Activated naive CD4-positive, alpha-beta T cell treated with Interleukin-2 at 50 U/mL for 16 hours (primary cell): ENCODE results near the gene SFT2D2.
"Not testable (repeated sequence)": the region's sequence is repeated elsewhere in the genome, so short reads cannot be mapped to it uniquely, and the experiment has no call there.

Experiments used
- DNase-seq: peaks from one replicate; pipeline ENCODE4 v3.0.0-alpha.2; 2020

The SFT2D2 gene

DNA sequence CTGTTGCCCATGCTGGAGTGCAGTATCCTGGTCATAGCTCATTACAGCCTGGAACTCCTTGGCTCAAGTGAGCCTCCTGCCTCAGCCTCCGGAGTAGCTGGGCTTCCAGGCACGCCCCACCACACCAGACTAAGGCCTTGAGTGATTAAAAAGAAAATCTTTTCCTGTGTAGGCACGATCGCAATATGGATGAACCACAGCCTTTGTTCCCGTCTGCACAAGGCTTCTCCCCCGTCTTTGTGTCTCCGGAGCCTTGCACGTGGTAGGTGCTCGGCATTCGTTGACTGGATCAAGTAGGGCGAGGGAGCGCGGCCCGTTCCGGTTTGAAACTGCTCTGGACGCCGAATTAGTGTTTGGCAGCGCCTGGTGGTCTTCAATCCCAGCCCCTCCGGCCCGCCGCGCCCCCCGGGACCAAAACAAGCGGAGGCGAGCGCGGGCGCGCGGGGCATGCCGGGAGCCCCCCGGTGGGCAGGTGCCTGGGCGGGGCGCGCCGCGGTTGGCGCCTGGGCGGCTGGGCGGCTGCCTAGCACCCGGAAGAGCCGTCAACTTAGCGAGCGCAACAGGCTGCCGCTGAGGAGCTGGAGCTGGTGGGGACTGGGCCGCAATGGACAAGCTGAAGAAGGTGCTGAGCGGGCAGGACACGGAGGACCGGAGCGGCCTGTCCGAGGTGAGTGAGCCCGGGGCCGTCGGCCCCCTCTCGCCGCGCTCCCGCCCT, at the start of gene SFT2D2:
Gene SFT2D2 (plus strand): TSS at position 529 of the 715 bp plus-strand sequence. CDS start 76 bp downstream, at position 605.
- peak; percentile 81 for DNase-seq

DNA sequence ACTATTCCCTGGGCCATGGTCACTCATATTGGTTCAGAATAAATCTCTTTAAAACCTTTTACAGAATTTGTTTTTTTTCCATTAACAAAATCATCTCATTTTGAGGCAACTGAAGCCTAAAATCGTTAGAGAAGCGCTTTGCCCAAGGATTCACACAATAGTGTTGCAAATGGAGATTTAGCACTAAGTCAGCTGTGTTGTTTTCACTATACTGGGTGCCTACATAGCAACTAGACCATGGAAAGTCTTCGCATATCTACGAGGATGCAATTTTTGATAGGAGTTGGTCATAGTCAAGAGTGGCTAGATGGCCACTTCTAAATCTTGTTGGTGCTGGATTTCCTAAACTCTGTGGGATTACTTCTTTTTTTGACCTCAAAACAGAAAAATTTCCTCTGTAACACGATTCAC, 47.6 kb upstream of the SFT2D2 start:
- no peak for DNase-seq

DNA sequence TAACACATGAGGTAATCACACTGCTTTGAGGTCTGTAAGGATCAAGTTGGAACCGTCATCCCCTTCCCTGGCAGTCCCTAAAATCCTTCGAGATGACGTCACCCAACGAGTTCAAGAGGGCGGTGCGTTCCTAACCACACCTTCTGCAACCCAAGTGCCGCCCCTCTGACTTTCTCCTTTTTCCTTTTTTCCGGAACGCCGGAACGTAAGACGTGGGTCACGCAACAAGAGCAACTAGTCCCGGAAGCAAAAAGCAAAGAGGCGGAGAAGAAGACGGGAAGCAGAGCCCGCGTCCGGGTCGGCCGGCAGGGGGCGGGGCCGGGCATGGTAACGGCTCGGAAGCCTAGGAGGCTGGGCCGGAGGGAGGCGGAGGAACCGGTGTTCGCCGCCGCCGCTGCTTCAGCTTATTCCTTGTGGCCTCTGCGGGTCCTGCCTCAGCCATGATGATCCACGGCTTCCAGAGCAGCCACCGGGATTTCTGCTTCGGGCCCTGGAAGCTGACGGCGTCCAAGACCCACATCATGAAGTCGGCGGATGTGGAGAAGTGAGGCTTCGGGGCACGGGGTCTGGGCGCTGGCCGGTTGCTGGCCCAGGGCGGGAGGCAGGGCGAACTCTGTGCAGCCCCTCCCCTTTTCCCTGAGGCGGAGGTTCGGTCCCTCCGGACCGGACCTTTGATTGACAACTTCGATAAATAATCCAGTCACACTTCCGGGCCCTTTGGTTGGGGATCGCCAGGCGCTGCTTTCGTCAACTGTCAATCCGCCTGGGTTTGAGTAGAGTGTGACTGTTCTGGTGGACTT, 47.0 kb upstream of the SFT2D2 start, which contains the start of gene TIPRL:
Gene TIPRL (plus strand): TSS at position 325 of the 800 bp plus-strand sequence. CDS start 116 bp downstream, at position 441.
- peak; percentile 95 for DNase-seq

DNA sequence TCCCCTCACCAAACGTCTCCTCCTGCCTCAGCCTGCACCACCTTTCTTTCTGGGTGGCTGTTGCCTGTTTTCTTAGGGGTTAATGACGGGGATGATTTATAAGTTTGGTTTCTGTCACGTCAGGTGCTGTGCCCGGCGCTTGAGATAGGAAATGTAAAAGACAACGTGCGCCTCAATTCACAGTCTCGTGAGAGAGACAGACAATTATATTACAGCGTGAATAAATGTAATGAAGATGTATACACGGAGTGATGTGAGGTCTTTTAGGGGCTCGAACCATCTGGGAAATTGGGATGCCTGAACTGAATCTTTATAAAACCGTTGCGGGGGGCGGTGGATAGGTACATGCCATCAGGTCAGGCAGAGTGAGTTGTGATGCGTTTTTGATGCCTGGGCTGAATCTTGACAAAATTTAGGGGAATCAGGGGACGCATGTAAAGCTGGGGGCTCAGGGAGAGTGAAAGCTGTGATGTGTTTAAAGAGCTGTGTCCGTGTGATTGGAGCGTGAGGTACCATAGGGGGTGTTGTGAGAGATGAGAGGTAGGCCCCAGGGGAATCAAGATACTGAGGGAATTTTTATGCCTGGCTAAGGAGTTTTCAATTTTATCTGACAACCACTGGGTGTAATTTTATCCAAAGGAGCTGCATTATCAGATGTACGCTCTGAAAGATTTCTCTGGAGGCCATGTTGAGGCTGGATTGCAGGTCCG, 46.2 kb upstream of the SFT2D2 start:
- DNase-seq = peak; percentile 3

DNA sequence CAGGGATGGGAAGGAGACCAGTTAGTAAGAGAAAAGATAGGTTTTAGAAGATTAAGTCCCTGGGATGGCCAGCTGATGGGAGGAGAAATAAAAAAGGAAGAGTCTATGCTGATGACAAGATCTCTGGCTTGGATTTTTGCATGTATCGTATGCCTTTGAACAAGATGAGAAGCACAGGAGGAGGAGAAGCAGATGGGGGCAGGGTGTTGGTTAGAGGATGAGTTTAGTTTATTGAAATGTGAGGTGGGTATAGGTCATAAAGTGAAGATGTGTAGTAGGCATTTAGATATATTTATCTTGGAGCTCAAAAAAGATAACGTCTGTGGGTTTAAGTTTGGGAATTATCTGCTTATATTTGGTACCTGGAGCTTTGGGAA, 45.7 kb upstream of the SFT2D2 start:
- no peak for DNase-seq

GRCh38 chr1:168181063-168181720, 44.6 kb upstream of the SFT2D2 start:
- not testable (repeated sequence) for DNase-seq

- no peak for DNase-seq
Measured at GRCh38 chr1:168187177-168187576, 38.6 kb upstream of the SFT2D2 start.

DNA sequence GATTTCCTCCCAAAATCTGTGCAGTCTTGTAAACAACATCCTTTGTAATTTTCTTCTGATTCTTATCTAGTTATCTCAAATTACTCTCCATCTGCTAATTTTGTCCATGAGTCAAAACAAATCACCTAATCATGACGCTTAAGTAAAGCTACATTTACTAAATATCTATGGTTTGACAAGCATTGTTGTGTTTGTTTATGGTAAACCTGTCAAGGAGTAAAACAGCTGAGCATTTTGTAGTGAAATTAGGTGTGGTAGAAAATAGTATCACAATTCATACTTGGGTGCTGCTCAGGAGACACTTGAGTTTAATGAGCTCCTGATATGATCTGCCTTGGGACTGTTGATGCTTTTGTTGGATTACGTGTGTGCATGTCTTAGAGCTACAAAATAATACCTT, 35.4 kb upstream of the SFT2D2 start:
- no peak for DNase-seq

DNA sequence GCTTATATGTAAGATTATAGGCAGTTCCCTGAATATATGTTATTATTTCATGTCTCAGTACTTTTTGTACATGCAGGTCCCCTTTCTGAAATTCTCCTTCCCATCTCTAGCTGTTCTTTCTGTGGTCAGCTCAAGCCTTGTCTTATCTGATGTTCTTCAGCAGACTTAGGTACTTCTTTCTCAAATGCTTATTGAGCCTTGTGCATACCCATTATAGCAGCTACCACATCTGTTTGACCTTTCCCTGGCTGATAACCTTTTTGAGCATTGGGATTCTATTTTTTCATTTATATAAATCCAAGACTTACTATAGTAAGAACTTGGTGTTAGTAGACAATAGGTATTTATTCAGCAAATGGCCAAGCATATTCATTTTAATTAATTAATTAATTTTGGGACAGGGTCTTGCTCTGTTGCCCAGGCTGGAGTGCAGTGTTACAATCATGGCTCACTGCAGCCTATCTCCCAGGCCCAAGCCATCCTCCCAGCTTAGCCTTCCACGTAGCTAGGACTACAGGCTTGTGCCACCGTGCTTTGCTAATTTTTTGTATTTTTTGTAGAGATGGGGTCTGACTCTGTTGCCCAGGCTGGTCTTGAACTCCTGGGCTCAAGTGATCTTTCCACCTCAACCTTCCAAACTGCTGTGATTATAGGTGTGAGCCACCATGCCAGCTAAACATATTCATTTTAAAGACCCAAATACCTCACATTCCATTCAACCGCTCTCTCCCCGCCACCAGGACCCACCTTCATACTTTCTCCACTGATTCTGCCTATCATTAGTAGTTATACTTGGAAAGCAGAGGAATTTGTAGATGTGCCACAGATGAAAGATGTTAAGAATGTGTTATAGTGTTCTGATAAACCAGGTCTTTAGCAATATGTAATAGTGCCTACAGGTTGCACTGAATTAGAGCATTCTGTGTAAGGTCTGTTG, 30.3 kb upstream of the SFT2D2 start:
- no peak for DNase-seq

- DNase-seq = no peak
Measured at GRCh38 chr1:168199056-168199455, 26.7 kb upstream of the SFT2D2 start.

DNA sequence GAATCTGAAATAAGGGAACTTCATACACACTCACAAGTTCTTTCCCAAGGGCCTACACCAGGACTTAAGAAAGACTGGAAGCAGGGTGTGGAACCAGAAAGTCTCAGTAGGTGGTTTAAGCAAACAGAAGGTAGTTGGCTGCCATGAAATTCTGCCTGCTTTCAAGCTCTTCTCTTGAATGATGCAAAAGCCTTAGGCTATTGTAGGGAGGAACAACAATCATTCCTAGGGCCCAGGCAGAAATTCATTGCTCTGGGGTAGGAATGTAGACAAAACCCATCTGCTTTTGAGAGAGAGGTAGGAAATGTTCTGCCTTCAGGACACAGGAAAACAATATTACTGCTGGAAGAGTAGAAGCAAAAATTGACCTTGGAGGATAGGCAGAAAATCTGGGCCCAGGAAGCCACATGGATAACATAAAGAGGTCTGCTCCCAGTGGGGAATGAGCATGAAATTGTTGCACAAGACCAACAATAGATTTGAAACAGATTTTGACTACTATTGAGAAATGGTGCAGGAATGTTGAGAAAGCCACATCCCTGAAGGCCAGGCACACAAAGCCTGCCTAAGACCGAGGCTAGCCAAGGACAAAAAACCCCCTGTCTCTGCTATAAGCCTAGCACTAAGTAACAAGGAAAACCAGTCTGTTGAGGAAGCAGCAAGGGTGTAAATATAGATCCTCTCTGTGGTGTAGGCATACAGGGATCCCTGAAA, 22.7 kb upstream of the SFT2D2 start:
- DNase-seq = no peak

DNA sequence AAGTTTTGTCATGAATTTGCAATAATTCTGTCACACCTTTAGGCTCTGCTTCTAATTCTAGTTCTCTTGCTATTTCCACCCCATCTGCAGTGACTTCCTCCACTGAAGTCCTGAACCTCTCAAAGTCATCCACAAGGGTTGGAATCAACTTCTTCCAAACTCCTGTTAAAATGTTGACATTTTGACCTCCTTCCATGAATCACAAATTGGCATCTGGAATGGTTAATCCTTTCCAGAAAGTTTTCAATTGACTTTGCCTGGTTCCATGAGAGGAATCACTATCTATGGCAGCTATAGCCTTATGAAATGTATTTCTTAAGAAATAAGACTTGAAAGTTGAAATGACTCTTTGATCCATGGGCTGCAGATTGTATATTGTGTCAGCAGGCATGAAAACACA, 19.7 kb upstream of the SFT2D2 start:
- DNase-seq = no peak

- DNase-seq = not testable (repeated sequence)
Measured at GRCh38 chr1:168207673-168208072, 18.1 kb upstream of the SFT2D2 start.

GRCh38 chr1:168210312-168210711, 15.5 kb upstream of the SFT2D2 start:
- no peak for DNase-seq

DNA sequence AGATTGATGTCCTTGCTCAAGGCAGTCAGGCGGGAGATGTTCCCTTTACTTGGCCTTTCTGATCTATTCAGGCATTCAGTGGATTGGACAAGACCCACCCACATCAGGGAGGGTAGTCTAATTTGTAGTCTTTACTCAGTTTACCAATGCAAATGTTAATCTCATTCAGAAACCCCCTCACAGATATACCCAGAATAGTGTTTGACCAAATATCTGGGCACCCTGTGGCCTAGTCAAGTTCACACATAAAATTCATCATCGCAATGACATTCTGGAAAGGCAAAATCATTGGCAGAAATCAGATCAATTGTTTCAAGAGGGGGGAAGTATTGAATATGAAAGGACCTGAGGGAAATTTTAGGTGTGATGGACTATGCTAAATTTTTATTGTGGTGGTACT, 12.5 kb upstream of the SFT2D2 start:
- DNase-seq = no peak

DNA sequence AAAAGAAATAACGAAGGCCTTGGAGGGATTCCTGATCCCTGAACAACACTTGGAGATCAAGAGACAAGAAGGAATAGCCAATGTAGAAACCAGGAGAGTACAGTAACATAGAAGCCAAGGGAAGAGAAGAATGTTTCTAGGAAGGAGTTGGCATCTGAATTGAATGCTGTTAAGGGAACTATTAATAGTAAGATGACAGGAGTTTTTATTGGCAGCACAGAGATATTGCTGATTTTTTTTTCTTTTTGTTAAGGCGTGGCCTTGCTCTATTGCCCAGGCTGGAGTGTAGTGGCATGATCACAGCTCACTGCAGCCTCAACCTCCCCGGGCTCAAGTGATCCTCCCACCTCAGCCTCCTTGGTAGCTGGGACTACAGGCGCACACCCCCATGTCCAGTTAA, 9.6 kb upstream of the SFT2D2 start:
- no peak for DNase-seq

DNA sequence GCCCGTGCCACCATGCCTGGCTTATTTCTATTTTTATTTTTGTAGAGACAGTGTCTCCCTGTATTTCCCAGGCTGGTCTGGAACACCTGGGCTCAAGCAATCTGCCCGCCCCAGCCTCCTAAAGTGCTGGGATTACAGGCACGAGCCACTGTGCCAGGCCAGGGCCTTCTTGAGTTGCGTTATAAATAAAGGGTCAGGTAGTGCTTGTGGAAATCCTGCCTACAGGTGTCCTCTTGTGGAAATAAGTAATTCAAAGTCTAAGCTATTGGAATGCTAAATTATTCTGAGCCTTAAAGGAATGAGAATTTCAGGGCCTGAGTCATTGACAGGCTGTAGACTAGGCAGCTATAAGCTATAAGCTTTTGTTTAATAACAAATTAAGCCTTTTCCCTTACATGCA, 8.1 kb upstream of the SFT2D2 start:
- no peak for DNase-seq

DNA sequence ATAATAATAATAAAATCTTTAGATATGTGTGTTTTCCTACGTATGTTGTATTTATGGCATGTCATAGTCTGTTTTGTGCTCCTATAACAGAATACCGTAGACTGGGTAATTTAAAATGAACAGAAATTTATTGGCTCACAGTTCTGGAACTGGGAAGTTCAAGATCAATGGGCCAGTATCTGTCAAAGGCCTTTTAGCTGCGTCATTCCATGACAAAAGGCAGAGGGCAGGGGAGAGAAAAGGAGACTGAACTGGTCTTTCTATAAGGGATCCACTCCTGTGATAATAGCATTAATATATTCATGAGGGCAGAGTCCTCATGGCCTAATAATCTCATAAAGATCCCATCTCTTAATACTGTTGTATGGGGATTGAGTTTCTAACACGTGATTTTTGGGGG, 7.1 kb upstream of the SFT2D2 start:
- DNase-seq = no peak

- no peak for DNase-seq
Measured at GRCh38 chr1:168220470-168220871, 5.3 kb upstream of the SFT2D2 start.

DNA sequence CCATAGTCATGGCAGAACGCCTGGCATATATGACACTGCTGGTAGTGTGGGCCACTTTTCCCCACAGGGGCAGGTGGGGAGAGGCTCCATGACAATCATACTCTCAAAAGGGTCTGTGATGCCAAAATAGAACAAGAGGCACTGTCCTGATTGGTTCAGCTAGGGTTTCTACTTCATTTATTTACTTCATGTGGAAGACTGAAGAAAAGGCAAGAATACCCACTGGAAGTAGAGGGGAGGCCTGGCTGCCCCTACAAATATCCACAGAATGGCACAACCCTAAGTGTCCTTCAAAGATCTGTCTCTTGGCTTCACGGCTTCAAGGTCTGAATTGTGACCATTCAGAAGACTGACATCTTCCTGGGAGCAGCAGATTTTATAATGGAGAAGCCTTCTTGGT, 4.5 kb upstream of the SFT2D2 start:
- DNase-seq = no peak

DNA sequence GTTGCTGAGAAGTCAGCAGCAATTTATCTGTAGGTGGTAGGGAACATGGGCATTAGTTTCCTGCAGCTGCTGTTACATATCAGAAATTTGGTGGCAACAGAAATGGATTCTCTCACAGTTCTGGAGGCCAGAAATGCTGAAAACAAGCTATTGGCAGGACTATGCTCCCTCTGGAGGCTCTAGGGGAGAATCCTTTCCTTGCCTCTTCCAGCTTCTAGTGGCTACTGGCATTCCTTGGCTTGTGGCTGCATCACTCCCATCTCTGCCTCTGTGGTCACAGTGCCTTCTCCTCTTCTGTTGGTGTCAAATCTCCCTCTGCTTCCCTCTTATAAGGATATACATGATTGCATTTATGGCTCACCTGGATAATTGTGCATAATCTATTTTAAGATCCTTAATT, 2.5 kb upstream of the SFT2D2 start:
- DNase-seq = no peak
